ENCODE results near the gene GPRIN1. TPM values are rescaled to one million over a fixed set of nuclear protein-coding genes. Genes with fewer than 3 reads are reported as not detected.
"Not testable (repeated sequence)": the region's sequence is repeated elsewhere in the genome, so short reads cannot be mapped to it uniquely, and the experiment has no call there.

GPRIN1 gene
- total RNA-seq, 1 donor from 2014 or later = 12.3 TPM

DNA sequence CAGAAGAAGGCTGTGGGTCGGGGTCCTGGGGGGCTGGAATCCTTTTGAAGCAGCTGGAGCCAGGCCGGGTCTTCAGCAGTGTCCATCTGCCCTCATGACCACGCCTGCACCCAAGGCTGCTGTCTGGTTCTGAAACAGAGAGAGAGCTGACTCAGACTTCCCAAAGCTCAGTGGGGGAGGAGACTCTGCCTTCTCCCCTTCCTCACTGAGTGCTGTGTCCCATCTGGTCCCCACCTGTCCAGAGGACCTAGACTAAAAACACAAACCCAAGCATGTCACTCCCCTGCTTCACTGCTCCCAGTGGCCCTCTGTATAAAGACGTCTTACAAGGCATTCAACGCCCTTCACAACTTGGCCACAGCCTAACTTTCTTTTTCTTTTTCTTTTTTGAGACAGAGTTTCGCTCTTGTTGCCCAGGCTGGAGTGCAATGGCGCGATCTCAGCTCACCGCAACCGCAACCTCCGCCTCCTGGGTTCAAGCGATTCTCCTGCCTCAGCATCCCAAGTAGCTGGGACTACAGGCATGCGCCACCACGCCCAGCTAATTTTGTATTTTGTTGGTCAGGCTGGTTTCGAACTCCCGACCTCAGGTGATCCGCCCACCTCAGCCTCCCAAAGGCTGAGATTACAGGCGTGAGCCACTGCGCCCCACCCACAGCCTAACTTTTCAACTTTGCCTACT lies 10.1 kb downstream of the GPRIN1 start:
- not testable (repeated sequence) for DNase-seq (ENCODE audit: extremely low read depth, low read depth, low spot score)

DNA sequence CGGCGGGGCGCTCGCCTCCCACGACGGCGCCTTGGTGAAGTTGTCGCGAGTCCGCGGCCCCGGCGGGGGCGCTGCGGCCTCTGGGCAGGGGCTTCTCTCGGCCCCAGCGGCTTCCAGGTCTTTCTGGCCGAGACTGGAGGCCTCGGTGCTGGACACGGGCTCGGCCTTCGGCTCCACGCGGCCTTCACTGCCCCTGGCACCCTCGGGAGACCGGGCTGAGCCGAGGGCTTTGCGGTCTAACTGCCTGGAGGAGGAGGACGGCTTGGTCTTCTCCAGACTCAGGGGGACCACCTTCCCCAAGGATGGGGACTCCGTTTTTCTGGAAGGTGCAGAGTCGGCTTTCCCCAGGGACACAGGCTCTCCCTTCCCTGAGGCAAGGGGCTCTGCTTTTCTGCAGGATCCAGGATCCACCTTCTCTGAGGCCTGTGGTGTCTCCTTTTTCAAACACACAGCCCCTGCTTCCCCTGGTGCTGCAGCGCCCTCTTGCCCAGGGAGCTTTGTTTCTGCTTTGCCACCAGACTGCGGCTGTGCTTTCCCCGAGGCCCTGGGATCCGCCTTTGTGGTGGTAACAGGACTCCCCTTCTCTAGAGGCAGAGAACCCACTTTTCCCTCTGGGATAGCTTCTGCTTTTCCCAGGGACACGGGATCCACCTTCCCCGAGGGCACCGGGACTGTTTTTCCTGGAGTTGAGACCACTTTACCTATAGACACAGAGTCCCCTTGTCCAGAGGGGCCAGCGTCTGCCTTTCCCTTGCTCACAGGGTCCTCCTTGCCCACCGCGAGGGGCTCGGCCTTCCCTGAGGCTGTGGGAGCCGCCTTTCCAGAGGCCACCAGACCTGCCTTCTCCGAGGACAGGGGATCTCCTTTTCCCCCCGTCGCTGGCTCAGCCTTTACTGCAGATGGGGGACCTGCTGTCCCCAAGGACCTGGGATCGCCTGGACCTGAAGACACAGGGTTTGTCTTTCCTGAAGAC lies 12.3 kb downstream of the GPRIN1 start:
- no peak for DNase-seq (ENCODE audit: extremely low read depth, low read depth, low spot score)

DNA sequence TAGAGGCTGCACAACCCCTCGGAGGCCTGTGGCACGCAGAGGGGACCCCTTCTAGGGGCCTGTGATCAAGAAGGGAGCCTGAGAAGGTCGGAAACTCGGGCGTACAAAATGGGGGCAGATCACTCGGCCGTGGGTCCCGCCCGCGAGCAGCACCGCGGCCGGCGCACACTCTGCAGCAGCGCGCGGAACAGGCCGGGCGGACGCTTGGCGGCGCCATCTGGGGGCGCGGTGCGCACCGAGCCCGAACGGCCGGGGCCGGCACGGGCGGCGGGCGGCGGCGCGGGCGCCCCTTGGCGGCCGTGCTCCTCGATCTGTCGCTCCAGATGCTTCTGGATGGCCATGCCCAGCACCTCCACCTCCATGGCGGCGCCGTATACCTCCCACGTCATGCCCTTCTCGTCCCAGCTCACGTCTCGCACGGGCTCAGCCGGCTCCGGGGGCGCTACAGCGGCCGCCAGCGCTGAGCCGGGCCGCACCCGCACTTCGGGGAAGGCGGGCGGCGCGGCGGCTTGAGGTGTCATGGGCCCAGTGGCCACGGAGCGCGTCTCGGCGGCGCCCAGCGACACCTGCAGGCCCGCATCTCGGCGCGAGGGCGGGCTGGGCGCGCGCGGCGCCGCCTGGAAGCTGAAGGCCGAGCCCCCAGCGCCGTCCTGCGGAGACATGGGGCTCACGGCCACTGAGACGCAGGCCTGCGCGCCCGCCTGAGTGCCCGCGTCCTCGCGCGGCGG lies 13.1 kb downstream of the GPRIN1 start:
- DNase-seq (ENCODE audit: extremely low read depth, low read depth, low spot score) = no peak

GRCh38 chr5:176596069-176596644 lies 13.8 kb downstream of the GPRIN1 start:
- DNase-seq (ENCODE audit: extremely low read depth, low read depth, low spot score) = no peak

GRCh38 chr5:176595386-176595943 lies 14.5 kb downstream of the GPRIN1 start:
- DNase-seq (ENCODE audit: extremely low read depth, low read depth, low spot score) = no peak

GRCh38 chr5:176594554-176594953 lies 15.4 kb downstream of the GPRIN1 start:
- no peak for DNase-seq (ENCODE audit: extremely low read depth, low read depth, low spot score)

- no peak for DNase-seq (ENCODE audit: extremely low read depth, low read depth, low spot score)
Observed at GRCh38 chr5:176593273-176593869, 16.6 kb downstream of the GPRIN1 start.

- no peak for DNase-seq (ENCODE audit: extremely low read depth, low read depth, low spot score)
Observed at GRCh38 chr5:176592573-176592972, 17.4 kb downstream of the GPRIN1 start.

DNA sequence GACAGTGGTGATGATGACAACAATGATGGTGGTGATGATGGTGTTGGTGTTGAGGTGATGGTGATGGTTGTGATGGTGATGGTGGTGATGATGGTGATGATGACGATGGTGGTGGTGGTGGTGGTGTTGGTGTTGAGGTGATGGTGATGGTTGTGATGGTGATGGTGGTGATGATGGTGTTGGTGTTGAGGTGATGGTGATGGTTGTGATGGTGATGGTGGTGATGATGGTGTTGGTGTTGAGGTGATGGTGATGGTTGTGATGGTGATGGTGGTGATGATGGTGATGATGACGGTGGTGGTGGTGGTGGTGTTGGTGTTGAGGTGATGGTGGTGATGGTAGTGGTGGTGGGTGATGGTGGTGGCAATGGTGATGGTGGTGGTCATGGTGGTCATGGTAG lies 18.3 kb downstream of the GPRIN1 start:
- not testable (repeated sequence) for DNase-seq (ENCODE audit: extremely low read depth, low read depth, low spot score)

DNA sequence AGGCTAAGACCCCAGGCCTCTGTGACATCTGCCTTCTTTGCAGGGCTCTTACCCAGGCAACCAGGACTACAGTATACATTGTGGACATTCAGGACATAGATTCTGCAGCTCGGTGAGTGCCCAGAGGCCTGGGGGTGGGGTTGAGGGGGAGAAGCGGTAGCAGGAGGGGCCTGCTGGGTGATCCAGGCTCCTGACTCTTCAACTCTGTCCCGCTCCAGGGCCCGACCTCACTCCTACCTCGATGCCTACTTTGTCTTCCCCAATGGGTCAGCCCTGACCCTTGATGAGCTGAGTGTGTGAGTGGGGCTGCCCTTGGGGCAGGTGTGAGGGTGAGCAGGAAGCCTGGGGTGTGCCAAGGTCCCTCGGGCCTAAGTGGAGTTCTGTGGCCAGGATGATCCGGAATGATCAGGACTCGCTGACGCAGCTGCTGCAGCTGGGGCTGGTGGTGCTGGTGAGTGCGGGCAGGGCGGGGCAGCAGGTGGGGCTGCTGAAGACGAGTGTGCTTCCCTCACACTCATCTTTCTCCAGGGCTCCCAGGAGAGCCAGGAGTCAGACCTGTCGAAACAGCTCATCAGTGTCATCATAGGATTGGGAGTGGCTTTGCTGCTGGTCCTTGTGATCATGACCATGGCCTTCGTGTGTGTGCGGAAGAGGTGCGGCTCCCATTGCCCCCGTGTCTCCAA lies 19.8 kb downstream of the GPRIN1 start:
- no peak for DNase-seq (ENCODE audit: extremely low read depth, low read depth, low spot score)

- DNase-seq (ENCODE audit: extremely low read depth, low read depth, low spot score) = no peak
Observed at GRCh38 chr5:176589039-176589769, 20.8 kb downstream of the GPRIN1 start.

DNA sequence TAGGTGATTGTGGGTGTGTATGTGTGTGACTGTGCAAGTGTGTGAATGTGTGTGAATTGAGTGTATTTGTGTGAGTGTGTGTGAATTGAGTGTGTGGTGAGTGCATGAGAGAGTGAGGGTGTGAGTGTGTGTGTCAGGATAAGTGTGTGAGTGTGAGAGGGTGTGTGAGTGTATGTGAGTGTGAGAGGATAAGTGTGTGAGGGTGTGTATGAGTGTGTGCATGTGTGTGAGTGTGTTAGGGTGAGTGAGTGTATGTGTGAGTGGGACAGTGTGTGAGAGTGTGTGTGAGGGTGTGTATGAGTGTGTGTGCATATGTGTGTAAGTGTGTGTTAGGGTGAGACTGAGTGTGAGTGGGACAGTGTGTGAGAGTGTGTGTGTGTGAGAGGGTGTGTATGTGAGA lies 21.7 kb downstream of the GPRIN1 start:
- no peak for DNase-seq (ENCODE audit: extremely low read depth, low read depth, low spot score)

GRCh38 chr5:176587398-176587797 lies 22.6 kb downstream of the GPRIN1 start:
- no peak for DNase-seq (ENCODE audit: extremely low read depth, low read depth, low spot score)

GRCh38 chr5:176583076-176583475 lies 26.9 kb downstream of the GPRIN1 start:
- no peak for DNase-seq (ENCODE audit: extremely low read depth, low read depth, low spot score)

GRCh38 chr5:176581361-176581760 lies 28.6 kb downstream of the GPRIN1 start:
- no peak for DNase-seq (ENCODE audit: extremely low read depth, low read depth, low spot score)

GRCh38 chr5:176579323-176579722 lies 30.6 kb downstream of the GPRIN1 start:
- DNase-seq (ENCODE audit: extremely low read depth, low read depth, low spot score) = no peak

DNA sequence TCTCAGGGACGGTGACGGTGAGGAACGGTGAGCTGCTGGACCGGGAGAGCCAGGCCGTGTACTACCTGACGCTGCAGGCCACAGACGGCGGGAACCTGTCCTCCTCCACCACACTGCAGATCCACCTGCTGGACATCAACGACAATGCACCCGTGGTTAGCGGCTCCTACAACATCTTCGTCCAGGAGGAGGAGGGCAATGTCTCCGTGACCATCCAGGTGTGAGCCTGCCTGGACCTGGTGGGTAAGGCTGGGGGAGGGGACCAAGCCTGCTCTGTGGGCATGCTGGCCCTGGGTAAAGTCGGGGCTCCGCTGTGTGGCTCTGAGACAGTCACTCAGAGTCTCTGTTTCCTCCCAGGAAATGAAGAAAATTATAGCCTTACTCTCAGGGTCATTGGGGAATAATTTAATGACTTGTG lies 31.6 kb downstream of the GPRIN1 start:
- DNase-seq (ENCODE audit: extremely low read depth, low read depth, low spot score) = no peak

- no peak for DNase-seq (ENCODE audit: extremely low read depth, low read depth, low spot score)
Observed at GRCh38 chr5:176577312-176578176, 32.4 kb downstream of the GPRIN1 start.

Measured in glomerular endothelial cell (primary cell).